Stomach (tissue), 9 donors: ENCODE measurements around the gene SP100. TPM values are rescaled to one million over a fixed set of nuclear protein-coding genes. Genes with fewer than 3 reads are reported as not detected.
"Not testable (repeated sequence)": the region's sequence is repeated elsewhere in the genome, so short reads cannot be mapped to it uniquely, and the experiment has no call there.

Experiments
- DNase-seq, 2 donors: peaks; one replicate each; pipeline versions ENCODE4 v3.0.0 to v3.0.0-alpha.2; 2013 to 2019
- H3K27ac ChIP-seq, 5 donors: fragments of 200-600 bp in 4 of 5; sonication (generic) in 4 of 5; one replicate each; pipeline ENCODE4 v1.5.1; 2013 to 2019; ENCODE audit warnings: mild to moderate bottlenecking in 1 of 5, moderate library complexity in 1 of 5
- H3K27me3 ChIP-seq, 3 donors: fragments of 200-600 bp; sonication (generic); one replicate each; pipeline ENCODE4 v1.5.1; 2017 to 2019; ENCODE audit warnings: mixed run types in 1 of 3
- H3K36me3 ChIP-seq, 4 donors: fragments of 200-600 bp; sonication (generic); 1 replicate in 3 of 4; 2 replicates in 1 of 4; pipeline ENCODE4 v1.5.1; 2016 to 2019
- H3K4me1 ChIP-seq, 4 donors: fragments of 200-600 bp; sonication (generic); one replicate each; pipeline ENCODE4 v1.5.1; 2016 to 2019
- H3K4me3 ChIP-seq, 4 donors: fragments of 200-600 bp; sonication (generic) in 3 of 4; one replicate each; pipeline ENCODE4 v1.5.1; 2016 to 2019; ENCODE audit warnings: mild to moderate bottlenecking in 1 of 4
- H3K9me3 ChIP-seq, 4 donors: fragments of 200-600 bp; sonication (generic); one replicate each; pipeline ENCODE4 v1.5.1; 2016 to 2019
- CTCF ChIP-seq, 7 experiments: fragments of 450-650 bp in 4 of 7; fragments of 200-600 bp in 3 of 7; sonication (generic) in 3 of 7; IDR thresholded peaks; one replicate each; pipeline ENCODE4 v1.5.1; 2016 to 2019; ENCODE audit warnings: antibody characterized with exemption in 7 of 7, control low read depth in 2 of 7, mild to moderate bottlenecking in 1 of 7
- EP300 ChIP-seq: sonication (generic); formaldehyde crosslinking; IDR thresholded peaks from one replicate; pipeline ENCODE4 v1.6.1; 2017; ENCODE audit warnings: antibody characterized with exemption
- POLR2A ChIP-seq, 4 donors: fragments of 450-650 bp; IDR thresholded peaks; one replicate each; pipeline ENCODE4 v1.6.1; 2016; ENCODE audit warnings: antibody characterized with exemption in 4 of 4, control low read depth in 2 of 4, mild to moderate bottlenecking in 1 of 4, moderate library complexity in 1 of 4
- POLR2AphosphoS5 ChIP-seq, 3 donors: sonication (generic); formaldehyde crosslinking; IDR thresholded peaks; one replicate each; pipeline ENCODE4 v1.6.1; 2016; ENCODE audit warnings: antibody characterized with exemption in 3 of 3
- WGBS, 5 donors: extraction: QIAGEN DNeasy Blood & Tissue Kit in 3 of 5; methylation state at CpG; one replicate each; pipeline versions ENCODE4 v1.1.5 to v1.1.7; 2013 to 2018; 5-methylcytosine and 5-hydroxymethylcytosine counted together
- intact Hi-C: fragments of 100-400 bp; cut with DNase I; formaldehyde crosslinking; loops from one replicate; pipeline ENCODE4 v1.15.1; 2023; ENCODE audit warnings: low total_unique reads
- polyA plus RNA-seq, 3 donors: library from polyadenylated mRNA; stranded (reverse); fragments of 200-250 nt; gene quantifications; one replicate each; pipeline ENCODE4 v1.2.3, GENCODE V29; 2013
- total RNA-seq, 5 donors: library from RNA; depleted of rRNA; stranded (reverse); fragments of >200 nt; gene quantifications; one replicate each; pipeline versions ENCODE4 v1.1.0 to v1.2.3, GENCODE V29; 2014 to 2016
- donor health status: healthy with polysubstance abuse.
- donor health status: Bipolar disorder and iron deficiency.
- donor health status: healthy.

Gene SP100
- total and polyA plus RNA-seq, 8 donors: 11.0 to 168 (median 67.6) TPM

- DNase-seq: no peak
- H3K4me3 ChIP-seq: no peak overlapping the region
- no peaks in the 10 kb centered on the region for H3K4me1 ChIP-seq
- TF ChIP-seq POLR2A (IDR thresholded peaks at IDR 0.05) (no peak), CTCF (IDR thresholded peaks at IDR 0.05) (no peak), POLR2AphosphoS5 (IDR thresholded peaks at IDR 0.05) (no peak), EP300 (no peak)
- peaks cover 0 to 14% (median 0%) of the 10 kb centered on the region in 4 donors for H3K9me3 ChIP-seq
- WGBS, 5 donors: 76 to 97% (median 92%) methylated on average over 4 of the region's 4 CpGs
- no peaks in the 10 kb centered on the region for H3K27me3 ChIP-seq
- H3K36me3 ChIP-seq: peaks cover 14 to 79% (median 69%) of the 10 kb centered on the region in 4 donors
- H3K27ac ChIP-seq: no peak overlapping the region
- intact Hi-C loops: no loop called here
Observed at GRCh38 chr2:230485801-230486341, 69.9 kb downstream of the SP100 start.

DNA sequence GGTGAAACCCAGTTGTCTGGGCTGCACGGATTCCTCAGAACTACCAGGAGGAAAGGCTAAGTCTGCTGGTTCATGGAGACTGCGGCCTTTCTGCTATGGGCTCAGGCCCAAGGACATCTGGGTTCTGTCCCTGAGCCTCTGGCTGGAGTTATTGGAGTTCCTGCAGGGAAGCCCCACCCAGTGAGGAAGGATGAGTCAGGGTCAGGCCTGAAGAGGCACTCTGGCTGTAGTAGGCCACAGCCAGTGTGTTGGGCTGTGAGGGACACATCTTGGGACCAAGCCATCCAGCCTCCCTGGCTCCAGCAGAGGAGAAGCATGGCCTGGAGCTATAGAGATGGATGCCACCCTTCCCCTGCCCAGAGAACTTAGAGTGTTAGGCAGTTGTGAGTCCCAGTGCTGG lies 75.2 kb downstream of the SP100 start:
- H3K9me3 ChIP-seq: peaks cover 0 to 10% (median 0%) of the 10 kb centered on the region in 4 donors
- H3K4me1 ChIP-seq, H3K4me3 ChIP-seq, H3K27me3 ChIP-seq, DNase-seq, intact Hi-C loops, H3K27ac ChIP-seq: not testable (repeated sequence)
- H3K36me3 ChIP-seq: peaks cover 26 to 91% (median 79%) of the 10 kb centered on the region in 4 donors
- WGBS, 5 donors: 53 to 93% (median 77%) methylated on average over 2 of the region's 2 CpGs

- no peak overlapping the region for H3K4me3 ChIP-seq
- H3K27me3 ChIP-seq: no peaks in the 10 kb centered on the region
- no peak for DNase-seq
- H3K4me1 ChIP-seq: peaks cover 0 to 8% (median 0%) of the 10 kb centered on the region in 4 donors
- no peak overlapping the region for H3K27ac ChIP-seq
- 17 to 52% (median 33%) methylated on average over 1 of the region's 1 CpG for WGBS, 5 donors
- TF ChIP-seq EP300: no peak
- peaks cover 22 to 83% (median 81%) of the 10 kb centered on the region in 4 donors for H3K36me3 ChIP-seq
- peaks cover 0 to 8% (median 0%) of the 10 kb centered on the region in 4 donors for H3K9me3 ChIP-seq
- intact Hi-C loops: no loop called here
Observed at GRCh38 chr2:230492107-230492506, 76.1 kb downstream of the SP100 start.

- WGBS, 5 donors: 68 to 92% (median 78%) methylated on average over 1 of the region's 1 CpG
- Histone ChIP-seq H3K9me3 (no peaks in the 10 kb centered on the region), H3K27me3 (no peaks in the 10 kb centered on the region), H3K4me3 (no peak overlapping the region), H3K4me1 (peaks cover 0 to 8% (median 0%) of the 10 kb centered on the region in 4 donors), H3K27ac (no peak overlapping the region), H3K36me3 (peaks cover 35 to 95% (median 81%) of the 10 kb centered on the region in 4 donors)
- DNase-seq: no peak
- TF ChIP-seq CTCF (IDR thresholded peaks at IDR 0.05) (no peak), POLR2AphosphoS5 (IDR thresholded peaks at IDR 0.05) (no peak), POLR2A (IDR thresholded peaks at IDR 0.05) (no peak)
- intact Hi-C loops: no loop called here
Observed at GRCh38 chr2:230494980-230495379, 79.0 kb downstream of the SP100 start.

GRCh38 chr2:230496891-230497290 lies 80.9 kb downstream of the SP100 start:
- 66 to 81% (median 74%) methylated on average over 3 of the region's 3 CpGs for WGBS, 5 donors
- intact Hi-C loops: no loop called here
- Histone ChIP-seq H3K4me1 (peaks cover 0 to 5% (median 0%) of the 10 kb centered on the region in 4 donors), H3K36me3 (peaks cover 25 to 94% (median 80%) of the 10 kb centered on the region in 4 donors), H3K9me3 (no peaks in the 10 kb centered on the region), H3K27ac (no peak overlapping the region), H3K4me3 (no peak overlapping the region), H3K27me3 (no peaks in the 10 kb centered on the region)
- no peak for DNase-seq
- TF ChIP-seq POLR2A (IDR thresholded peaks at IDR 0.05) (no peak), EP300 (no peak), CTCF (IDR thresholded peaks at IDR 0.05) (no peak), POLR2AphosphoS5 (IDR thresholded peaks at IDR 0.05) (no peak)
